HG02840 (cell line): ENCODE measurements around the gene CASP8AP2.
"Not testable (repeated sequence)": the region's sequence is repeated elsewhere in the genome, so short reads cannot be mapped to it uniquely, and the experiment has no call there.

Experiments
- ATAC-seq: cut with Tn5 transposase; IDR thresholded peaks from one replicate; pipeline ENCODE4 v1.9.1; 2021; ENCODE audit warnings: mild to moderate bottlenecking, moderate library complexity, moderate number of reproducible peaks; ENCODE audit not compliant: unreplicated experiment, low FRiP score

CASP8AP2 gene

GRCh38 chr6:89819336-89820130 is 10.1 kb upstream of the CASP8AP2 start, which contains the start of gene MDN1:
Gene MDN1 (minus strand): TSS chr6:89819794. CDS start chr6:89819607, 187 bp downstream.
- ATAC-seq = peak; percentile 93

- ATAC-seq = no peak
Measured at GRCh38 chr6:89826029-89826528, 3.6 kb upstream of the CASP8AP2 start.

- not testable (repeated sequence) for ATAC-seq
Measured at GRCh38 chr6:89828475-89828987, 1.1 kb upstream of the CASP8AP2 start.

- ATAC-seq = peak; percentile 36
Measured at GRCh38 chr6:89828988-89829471, 650 bp upstream of the CASP8AP2 start.

GRCh38 chr6:89830170-89830809 is 610 bp downstream of the CASP8AP2 start:
- no peak for ATAC-seq

- peak; percentile 97 for ATAC-seq
Measured at GRCh38 chr6:89834884-89835792, 5.5 kb downstream of the CASP8AP2 start.

- ATAC-seq = no peak
Measured at GRCh38 chr6:89836639-89837222, 7.1 kb downstream of the CASP8AP2 start.

- ATAC-seq = no peak
Measured at GRCh38 chr6:89840538-89840937, 10.9 kb downstream of the CASP8AP2 start.

GRCh38 chr6:89842228-89842627 is 12.5 kb downstream of the CASP8AP2 start:
- ATAC-seq = no peak

GRCh38 chr6:89843070-89843469 is 13.4 kb downstream of the CASP8AP2 start:
- ATAC-seq = no peak

- ATAC-seq = not testable (repeated sequence)
Measured at GRCh38 chr6:89847513-89847912, 17.8 kb downstream of the CASP8AP2 start.

GRCh38 chr6:89853068-89853467 is 23.4 kb downstream of the CASP8AP2 start:
- ATAC-seq = no peak

- no peak for ATAC-seq
Measured at GRCh38 chr6:89858041-89858440, 28.4 kb downstream of the CASP8AP2 start.

GRCh38 chr6:89859744-89860143 is 30.1 kb downstream of the CASP8AP2 start:
- no peak for ATAC-seq

- ATAC-seq = peak; percentile 58
Measured at GRCh38 chr6:89862273-89862672, 32.6 kb downstream of the CASP8AP2 start.

- peak; percentile 15 for ATAC-seq
Measured at GRCh38 chr6:89862698-89863097, 33.0 kb downstream of the CASP8AP2 start.

- no peak for ATAC-seq
Measured at GRCh38 chr6:89866024-89866678, 36.5 kb downstream of the CASP8AP2 start.

- ATAC-seq = no peak
Measured at GRCh38 chr6:89873721-89874120, 44.0 kb downstream of the CASP8AP2 start.

GRCh38 chr6:89874438-89874837 is 44.8 kb downstream of the CASP8AP2 start:
- ATAC-seq = no peak
